Measurements from ENCODE around the gene HEATR5A. TPM values are rescaled to one million over a fixed set of nuclear protein-coding genes. Genes with fewer than 3 reads are reported as not detected.

The HEATR5A gene
- total and polyA plus RNA-seq, 2 donors (not counting 1 experiment from before 2014, with no cell fraction given) = 4.8 to 22.1 TPM

DNA sequence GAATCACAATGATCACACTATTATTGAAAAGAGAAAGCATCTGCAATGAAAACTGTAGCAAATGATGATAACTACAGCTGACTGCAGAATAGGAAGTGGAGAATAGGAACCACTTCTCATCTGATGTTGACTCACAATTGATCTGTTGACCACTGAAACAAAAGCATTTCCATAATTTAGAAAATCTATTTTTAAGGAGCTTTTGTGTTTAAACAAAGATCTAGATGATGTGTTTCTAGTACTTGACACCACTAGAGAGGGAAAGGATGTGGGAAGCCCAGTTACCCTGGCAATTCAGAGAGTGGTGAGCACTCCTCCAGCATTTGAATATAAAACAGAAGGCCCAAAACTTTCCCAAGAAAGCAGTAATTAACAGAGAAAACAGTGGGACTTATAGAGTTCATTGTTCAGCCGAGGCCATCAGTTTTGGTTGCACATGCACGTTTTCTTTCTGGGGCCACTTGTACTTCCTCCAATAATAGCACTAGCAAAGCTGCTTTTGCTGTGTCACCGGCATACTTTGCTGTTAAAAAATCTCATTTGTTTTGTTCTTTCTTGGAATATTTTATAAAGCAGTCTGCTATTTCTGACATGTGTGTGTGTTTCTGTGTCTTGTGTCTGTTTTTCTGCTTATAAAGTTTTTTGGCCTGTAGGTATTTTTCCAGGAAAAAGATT, 136.6 kb downstream of the HEATR5A start:
- Histone ChIP-seq H3K27me3 (replicated peaks in 1 of 4; ENCODE audit: control extremely low read depth in 1 of 4, control insufficient read depth in 3 of 4, insufficient read depth in 4 of 4, low read length in 3 of 4) (no peaks in the 10 kb centered on the region), H3K9me3 (ENCODE audit: control extremely low read depth in 1 of 3, control insufficient read depth in 2 of 3, insufficient read depth in 1 of 3, low read length in 2 of 3) (peaks cover 2 to 16% (median 9%) of the 10 kb centered on the region in 3 donors), H3K79me2 (ENCODE audit: control insufficient read depth, insufficient read depth, low read length) (no peaks in the 10 kb centered on the region), H2AFZ (ENCODE audit: insufficient read depth, low read depth, low read length, poor library complexity, severe bottlenecking) (peak overlapping the region; percentile 21), H3K9ac (ENCODE audit: low read length) (no peak overlapping the region), H3K36me3 (replicated peaks in 1 of 2; ENCODE audit: control extremely low read depth in 1 of 2, control insufficient read depth in 1 of 2, extremely low read depth in 1 of 2, insufficient read depth in 2 of 2, low read length in 1 of 2) (peaks cover 0 to 2% of the 10 kb centered on the region in 2 experiments), H4K20me1 (ENCODE audit: control insufficient read depth, insufficient read depth, low read length, poor library complexity, severe bottlenecking) (no peaks in the 10 kb centered on the region), H3K4me2 (replicated peaks; ENCODE audit: low read depth, low read length, poor library complexity, severe bottlenecking) (no peak overlapping the region), H3K4me1 (ENCODE audit: control insufficient read depth in 2 of 2, insufficient read depth in 2 of 2, low read length in 2 of 2) (no peaks in the 10 kb centered on the region), H3K4me3 (ENCODE audit: control extremely low read depth in 1 of 5, extremely low read depth in 1 of 5, insufficient read depth in 1 of 5, low read depth in 2 of 5, low read length in 4 of 5) (no peak overlapping the region), H3K27ac (ENCODE audit: low read length in 2 of 2) (no peak overlapping the region)
- Mint-ChIP-seq H3K9me3 (ENCODE audit: insufficient read depth) (no peaks in the 10 kb centered on the region), H3K4me3 (no peak overlapping the region), H3K27me3 (no peaks in the 10 kb centered on the region), H3K4me1 (peaks cover 1% of the 10 kb centered on the region), H3K27ac (no peak overlapping the region)
- ATAC-seq (ENCODE audit: low read depth) = no peak
- DNase-seq = no peak
- intact Hi-C loops (cut with micrococcal nuclease) = no loop called here
- ChIA-PET CTCF (interaction anchor here (0.6 to 0.9 kb wide), 2 partner anchors 25 to 69 kb away, joined by 3 read pairs; no protein-coding TSS in a partner anchor), POLR2A (no interaction called here)
- TF ChIP-seq, protein P1, sequence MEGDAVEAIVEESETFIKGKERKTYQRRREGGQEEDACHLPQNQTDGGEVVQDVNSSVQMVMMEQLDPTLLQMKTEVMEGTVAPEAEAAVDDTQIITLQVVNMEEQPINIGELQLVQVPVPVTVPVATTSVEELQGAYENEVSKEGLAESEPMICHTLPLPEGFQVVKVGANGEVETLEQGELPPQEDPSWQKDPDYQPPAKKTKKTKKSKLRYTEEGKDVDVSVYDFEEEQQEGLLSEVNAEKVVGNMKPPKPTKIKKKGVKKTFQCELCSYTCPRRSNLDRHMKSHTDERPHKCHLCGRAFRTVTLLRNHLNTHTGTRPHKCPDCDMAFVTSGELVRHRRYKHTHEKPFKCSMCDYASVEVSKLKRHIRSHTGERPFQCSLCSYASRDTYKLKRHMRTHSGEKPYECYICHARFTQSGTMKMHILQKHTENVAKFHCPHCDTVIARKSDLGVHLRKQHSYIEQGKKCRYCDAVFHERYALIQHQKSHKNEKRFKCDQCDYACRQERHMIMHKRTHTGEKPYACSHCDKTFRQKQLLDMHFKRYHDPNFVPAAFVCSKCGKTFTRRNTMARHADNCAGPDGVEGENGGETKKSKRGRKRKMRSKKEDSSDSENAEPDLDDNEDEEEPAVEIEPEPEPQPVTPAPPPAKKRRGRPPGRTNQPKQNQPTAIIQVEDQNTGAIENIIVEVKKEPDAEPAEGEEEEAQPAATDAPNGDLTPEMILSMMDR (IDR thresholded peaks at IDR 0.05) = no peak
- TF ChIP-seq EZH2 (IDR thresholded peaks at IDR 0.05; ENCODE audit: borderline replicate concordance, insufficient read depth, low read depth, low read length, poor library complexity, severe bottlenecking) = no peak
- 19% methylated on average over 2 of the region's 3 CpGs for WGBS (ENCODE audit: insufficient coverage)

DNA sequence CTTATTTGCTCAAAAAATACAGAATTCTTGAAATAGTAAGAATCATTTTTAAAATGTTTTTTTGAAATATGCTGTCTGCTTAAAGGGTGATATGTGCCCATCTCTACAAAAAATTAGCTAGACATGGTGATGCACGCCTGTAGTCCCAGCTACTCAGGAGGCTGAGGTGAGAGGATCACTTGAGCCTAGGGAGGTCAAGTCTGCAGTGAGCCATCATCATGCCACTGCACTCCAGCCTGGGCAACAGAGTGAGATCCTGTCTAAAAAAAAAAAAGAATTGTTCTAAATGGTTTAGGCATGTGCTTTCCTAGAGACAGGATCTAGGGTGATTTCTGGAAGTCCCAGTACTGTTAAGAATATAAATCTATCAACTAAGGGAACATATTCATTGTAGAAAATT, 137.2 kb downstream of the HEATR5A start:
- Histone ChIP-seq H4K20me1 (ENCODE audit: control insufficient read depth, insufficient read depth, low read length, poor library complexity, severe bottlenecking) (no peaks in the 10 kb centered on the region), H3K4me3 (ENCODE audit: control extremely low read depth in 1 of 5, extremely low read depth in 1 of 5, insufficient read depth in 1 of 5, low read depth in 2 of 5, low read length in 4 of 5) (no peak overlapping the region), H3K4me1 (ENCODE audit: control insufficient read depth in 2 of 2, insufficient read depth in 2 of 2, low read length in 2 of 2) (no peaks in the 10 kb centered on the region), H3K9ac (ENCODE audit: low read length) (no peak overlapping the region), H2AFZ (ENCODE audit: insufficient read depth, low read depth, low read length, poor library complexity, severe bottlenecking) (no peak overlapping the region), H3K9me3 (ENCODE audit: control extremely low read depth in 1 of 3, control insufficient read depth in 2 of 3, insufficient read depth in 1 of 3, low read length in 2 of 3) (peaks cover 3 to 21% (median 11%) of the 10 kb centered on the region in 3 donors), H3K27me3 (replicated peaks in 1 of 4; ENCODE audit: control extremely low read depth in 1 of 4, control insufficient read depth in 3 of 4, insufficient read depth in 4 of 4, low read length in 3 of 4) (no peaks in the 10 kb centered on the region), H3K36me3 (replicated peaks in 1 of 2; ENCODE audit: control extremely low read depth in 1 of 2, control insufficient read depth in 1 of 2, extremely low read depth in 1 of 2, insufficient read depth in 2 of 2, low read length in 1 of 2) (peaks cover 0 to 1% of the 10 kb centered on the region in 2 experiments), H3K27ac (ENCODE audit: low read length in 2 of 2) (no peak overlapping the region), H3K4me2 (replicated peaks; ENCODE audit: low read depth, low read length, poor library complexity, severe bottlenecking) (no peak overlapping the region), H3K79me2 (ENCODE audit: control insufficient read depth, insufficient read depth, low read length) (no peaks in the 10 kb centered on the region)
- no peak for TF ChIP-seq EZH2 (IDR thresholded peaks at IDR 0.05; ENCODE audit: borderline replicate concordance, insufficient read depth, low read depth, low read length, poor library complexity, severe bottlenecking)
- 93% methylated on average over 1 of the region's 1 CpG for WGBS (ENCODE audit: insufficient coverage)
- Mint-ChIP-seq H3K27me3 (no peaks in the 10 kb centered on the region), H3K9me3 (ENCODE audit: insufficient read depth) (no peaks in the 10 kb centered on the region), H3K4me3 (no peak overlapping the region), H3K27ac (no peak overlapping the region), H3K4me1 (peaks cover 1% of the 10 kb centered on the region)
- POLR2A ChIA-PET = no interaction called here
- CTCF ChIA-PET = no interaction called here
- intact Hi-C loops (cut with micrococcal nuclease) = no loop called here
- ATAC-seq (ENCODE audit: low read depth) = no peak
- DNase-seq = no peak
